Fibroblast of lung (primary cell): ENCODE measurements around the gene DNM3. TPM values are rescaled to one million over a fixed set of nuclear protein-coding genes. Genes with fewer than 3 reads are reported as not detected.

Source experiments
- DNase-seq, 2 donors: peaks; one replicate each; pipeline versions ENCODE4 v3.0.0 to v3.0.0-alpha.2; 2010; ENCODE audit warnings: low read depth in 2 of 2
- H2AFZ ChIP-seq: 2 replicates; pipeline ENCODE4 v1.5.1; 2012; ENCODE audit warnings: low read length, control low read depth, inconsistent platforms
- H3K27ac ChIP-seq: 2 replicates; pipeline ENCODE4 v1.5.1; 2011; ENCODE audit warnings: low read length, control low read depth; ENCODE audit not compliant: insufficient read depth
- H3K27me3 ChIP-seq: 2 replicates; pipeline ENCODE4 v1.5.1; 2011; ENCODE audit warnings: mild to moderate bottlenecking, low read length; ENCODE audit not compliant: control insufficient read depth, insufficient read depth
- H3K36me3 ChIP-seq: 2 replicates; pipeline ENCODE4 v1.5.1; 2011; ENCODE audit warnings: low read length; ENCODE audit not compliant: control insufficient read depth, insufficient read depth
- H3K4me1 ChIP-seq: 2 replicates; pipeline ENCODE4 v1.5.1; 2011; ENCODE audit warnings: low read length; ENCODE audit not compliant: control insufficient read depth, insufficient read depth; ENCODE audit errors: extremely low read depth
- H3K4me2 ChIP-seq: 2 replicates; pipeline ENCODE4 v1.5.1; 2011; ENCODE audit warnings: low read length, control low read depth; ENCODE audit not compliant: insufficient read depth; ENCODE audit errors: extremely low read depth
- H3K4me3 ChIP-seq, 4 experiments: fragments of 200-600 bp in 1 of 4; sonication (generic) in 1 of 4; replicated peaks in 1 of 4; 2 replicates each; pipeline ENCODE4 v1.5.1; 2011 to 2016; ENCODE audit warnings: low read length in 4 of 4, low read depth in 3 of 4, mild to moderate bottlenecking in 3 of 4, control low read depth in 2 of 4, inconsistent platforms in 1 of 4, mixed read lengths in 1 of 4; ENCODE audit not compliant: insufficient read depth in 1 of 4; ENCODE audit errors: control extremely low read depth in 1 of 4
- H3K79me2 ChIP-seq: 2 replicates; pipeline ENCODE4 v1.5.1; 2012; ENCODE audit warnings: mild to moderate bottlenecking, low read length, inconsistent platforms; ENCODE audit not compliant: control insufficient read depth, insufficient read depth
- H3K9ac ChIP-seq: 2 replicates; pipeline ENCODE4 v1.5.1; 2011; ENCODE audit warnings: mild to moderate bottlenecking, low read length, control low read depth; ENCODE audit not compliant: insufficient read depth
- H3K9me3 ChIP-seq: 2 replicates; pipeline ENCODE4 v1.5.1; 2012; ENCODE audit warnings: low read depth, low read length; ENCODE audit not compliant: control insufficient read depth, insufficient read depth
- H4K20me1 ChIP-seq: 2 replicates; pipeline ENCODE4 v1.5.1; 2011; ENCODE audit warnings: low read length; ENCODE audit not compliant: control insufficient read depth, insufficient read depth; ENCODE audit errors: extremely low read depth
- CTCF ChIP-seq, 2 donors: IDR thresholded peaks in 1 of 2; conservative IDR thresholded peaks in 1 of 2; 1 replicate in 1 of 2; 2 replicates in 1 of 2; pipeline ENCODE4 v1.5.1; 2011 to 2012; ENCODE audit warnings: low read length in 2 of 2, control low read depth in 1 of 2, inconsistent platforms in 1 of 2, low read depth in 1 of 2, mild to moderate bottlenecking in 1 of 2
- EZH2 ChIP-seq: IDR thresholded peaks from 2 replicates; pipeline ENCODE4 v1.5.1; 2012; ENCODE audit warnings: low read length, control low read depth, mild to moderate bottlenecking; ENCODE audit errors: missing control alignments
- polyA plus RNA-seq, 2 donors: library from polyadenylated mRNA; depleted of rRNA in 1 of 2; stranded (reverse) in 1 of 2; unstranded in 1 of 2; fragments of >200 nt; gene quantifications; 2 replicates each; pipeline ENCODE4 v1.2.1, GENCODE V29; 2011 to 2012; ENCODE audit warnings: missing spikeins in 1 of 2
- total RNA-seq: library from RNA; depleted of rRNA; stranded (reverse); fragments of >200 nt; gene quantifications from 2 replicates; pipeline ENCODE4 v1.2.1, GENCODE V29; 2014

DNM3 gene
- total and polyA plus RNA-seq, 2 donors (not counting 1 experiment from before 2014, with no cell fraction given): 1.6 to 3.6 TPM

GRCh38 chr1:172388490-172388889 lies 547.2 kb downstream of the DNM3 start:
- H3K27ac ChIP-seq: no peak overlapping the region
- no peaks in the 10 kb centered on the region for H3K36me3 ChIP-seq
- no peaks in the 10 kb centered on the region for H3K9me3 ChIP-seq
- no peak overlapping the region for H3K9ac ChIP-seq
- H3K4me3 ChIP-seq: no peak overlapping the region
- no peak overlapping the region for H3K4me2 ChIP-seq
- H3K27me3 ChIP-seq: no peaks in the 10 kb centered on the region
- no peak for DNase-seq
- H3K4me1 ChIP-seq: peaks cover 3% of the 10 kb centered on the region
- no peaks in the 10 kb centered on the region for H3K79me2 ChIP-seq
- TF ChIP-seq EZH2 (no peak), CTCF (conservative IDR thresholded peaks at IDR 0.05 in 1 of 2, IDR thresholded peaks at IDR 0.05 in 1 of 2; ENCODE audit: low read depth in 1 of 2, low read length in 2 of 2) (no peak)
- H4K20me1 ChIP-seq: no peaks in the 10 kb centered on the region
- no peak overlapping the region for H2AFZ ChIP-seq

- no peaks in the 10 kb centered on the region for H3K79me2 ChIP-seq
- H3K9ac ChIP-seq: no peak overlapping the region
- no peak for DNase-seq
- TF ChIP-seq CTCF (conservative IDR thresholded peaks at IDR 0.05 in 1 of 2, IDR thresholded peaks at IDR 0.05 in 1 of 2; ENCODE audit: low read depth in 1 of 2, low read length in 2 of 2) (no peak), EZH2 (no peak)
- H3K36me3 ChIP-seq: no peaks in the 10 kb centered on the region
- no peak overlapping the region for H3K27ac ChIP-seq
- no peak overlapping the region for H3K4me3 ChIP-seq
- H3K27me3 ChIP-seq: no peaks in the 10 kb centered on the region
- no peak overlapping the region for H2AFZ ChIP-seq
- no peaks in the 10 kb centered on the region for H4K20me1 ChIP-seq
- no peaks in the 10 kb centered on the region for H3K4me1 ChIP-seq
- no peak overlapping the region for H3K4me2 ChIP-seq
- H3K9me3 ChIP-seq: no peaks in the 10 kb centered on the region
Measured at GRCh38 chr1:172390301-172390682, 549.0 kb downstream of the DNM3 start.

- H3K27ac ChIP-seq: no peak overlapping the region
- H3K9ac ChIP-seq: no peak overlapping the region
- H3K9me3 ChIP-seq: no peaks in the 10 kb centered on the region
- no peaks in the 10 kb centered on the region for H3K79me2 ChIP-seq
- DNase-seq: no peak
- H3K27me3 ChIP-seq: no peaks in the 10 kb centered on the region
- peak overlapping the region; percentile 54 for H3K4me2 ChIP-seq
- peak overlapping the region in 1 of 4 experiments; percentile 12 for H3K4me3 ChIP-seq
- peak overlapping the region; percentile 37 for H2AFZ ChIP-seq
- no peaks in the 10 kb centered on the region for H4K20me1 ChIP-seq
- no peaks in the 10 kb centered on the region for H3K36me3 ChIP-seq
- TF ChIP-seq EZH2: no peak
- no peaks in the 10 kb centered on the region for H3K4me1 ChIP-seq
Measured at GRCh38 chr1:172390683-172391551, 549.6 kb downstream of the DNM3 start.
